CD14-positive monocyte (primary cell): ENCODE measurements around the gene ARHGAP18. TPM values are rescaled to one million over a fixed set of nuclear protein-coding genes. Genes with fewer than 3 reads are reported as not detected.

ENCODE experiments used
- DNase-seq, 3 donors: peaks; one replicate each; pipeline ENCODE4 v3.0.0-alpha.2; 2011 to 2022
- H2AFZ ChIP-seq: 2 replicates; pipeline ENCODE4 v1.6.0; 2012; ENCODE audit warnings: mild to moderate bottlenecking, low read depth, low read length, inconsistent platforms; ENCODE audit not compliant: insufficient read depth, poor library complexity, severe bottlenecking
- H3K27ac ChIP-seq, 2 donors: 1 replicate in 1 of 2; 2 replicates in 1 of 2; pipeline ENCODE4 v1.5.1; 2012 to 2013; ENCODE audit warnings: low read length in 2 of 2, control low read depth in 1 of 2, inconsistent platforms in 1 of 2, low read depth in 1 of 2, mild to moderate bottlenecking in 1 of 2
- H3K27me3 ChIP-seq, 2 donors: one replicate each; pipeline versions ENCODE4 v1.6.0 to v1.6.1; 2011 to 2013; ENCODE audit warnings: low read length in 2 of 2; ENCODE audit not compliant: control insufficient read depth in 2 of 2, insufficient read depth in 2 of 2
- H3K36me3 ChIP-seq, 2 donors: replicated peaks in 1 of 2; 1 replicate in 1 of 2; 2 replicates in 1 of 2; pipeline versions ENCODE4 v1.5.1 to v1.6.1; 2012 to 2013; ENCODE audit warnings: low read length in 2 of 2, control low read depth in 1 of 2, inconsistent platforms in 1 of 2, mild to moderate bottlenecking in 1 of 2; ENCODE audit not compliant: insufficient read depth in 2 of 2, control insufficient read depth in 1 of 2
- H3K4me1 ChIP-seq, 2 donors: 1 replicate in 1 of 2; 2 replicates in 1 of 2; pipeline versions ENCODE4 v1.5.1 to v1.6.1; 2012 to 2013; ENCODE audit warnings: low read length in 2 of 2, control low read depth in 1 of 2, inconsistent platforms in 1 of 2, mild to moderate bottlenecking in 1 of 2, moderate library complexity in 1 of 2; ENCODE audit not compliant: insufficient read depth in 2 of 2, control insufficient read depth in 1 of 2
- H3K4me2 ChIP-seq: replicated peaks from 2 replicates; pipeline ENCODE3; 2012; ENCODE audit warnings: low read length, moderate library complexity, mild to moderate bottlenecking; ENCODE audit not compliant: poor library complexity, severe bottlenecking; ENCODE audit errors: extremely low read depth
- H3K4me3 ChIP-seq, 3 experiments: fragments of 200-600 bp in 1 of 3; sonication (generic) in 1 of 3; replicated peaks in 1 of 3; 1 replicate in 2 of 3; 2 replicates in 1 of 3; pipeline ENCODE4 v1.5.1; 2011 to 2013; ENCODE audit warnings: low read length in 3 of 3, mild to moderate bottlenecking in 3 of 3, control low read depth in 2 of 3, low read depth in 2 of 3, inconsistent platforms in 1 of 3, moderate library complexity in 1 of 3
- H3K79me2 ChIP-seq: 2 replicates; pipeline ENCODE4 v1.6.0; 2012; ENCODE audit warnings: mild to moderate bottlenecking, control low read depth, inconsistent platforms, low read length, moderate library complexity; ENCODE audit not compliant: insufficient read depth
- H3K9ac ChIP-seq: 2 replicates; pipeline ENCODE4 v1.6.0; 2017; ENCODE audit warnings: low read length, mild to moderate bottlenecking; ENCODE audit not compliant: insufficient read depth, poor library complexity, severe bottlenecking
- H3K9me3 ChIP-seq, 2 donors: replicated peaks in 1 of 2; 1 replicate in 1 of 2; 2 replicates in 1 of 2; pipeline versions ENCODE4 v1.5.1 to v1.6.1; 2012 to 2013; ENCODE audit warnings: low read length in 2 of 2, control low read depth in 1 of 2; ENCODE audit not compliant: control insufficient read depth in 1 of 2, insufficient read depth in 1 of 2
- H4K20me1 ChIP-seq: 2 replicates; pipeline ENCODE4 v1.6.0; 2012; ENCODE audit warnings: mild to moderate bottlenecking, low read length, control low read depth, moderate library complexity; ENCODE audit not compliant: insufficient read depth
- H3K27ac Mint-ChIP-seq, 7 donors: one replicate each; pipeline ENCODE4 v1.8.0; 2020; ENCODE audit warnings: mild to moderate bottlenecking in 7 of 7, mixed read lengths in 7 of 7, moderate library complexity in 6 of 7, inconsistent platforms in 2 of 7
- H3K27me3 Mint-ChIP-seq, 3 donors: one replicate each; pipeline ENCODE4 v1.8.0; 2021 to 2022; ENCODE audit warnings: low read depth in 3 of 3, mild to moderate bottlenecking in 3 of 3, mixed read lengths in 3 of 3, moderate library complexity in 3 of 3, inconsistent platforms in 1 of 3
- H3K36me3 Mint-ChIP-seq, 2 donors: one replicate each; pipeline ENCODE4 v1.8.0; 2020; ENCODE audit warnings: mixed read lengths in 2 of 2, inconsistent platforms in 1 of 2, mild to moderate bottlenecking in 1 of 2
- H3K4me1 Mint-ChIP-seq: one replicate; pipeline ENCODE4 v1.8.0; 2020; ENCODE audit warnings: mild to moderate bottlenecking, mixed read lengths
- H3K4me3 Mint-ChIP-seq, 2 donors: one replicate each; pipeline ENCODE4 v1.8.0; 2020; ENCODE audit warnings: mild to moderate bottlenecking in 2 of 2, mixed read lengths in 2 of 2, moderate library complexity in 1 of 2
- H3K9me3 Mint-ChIP-seq, 7 donors: one replicate each; pipeline ENCODE4 v1.8.0; 2020 to 2022; ENCODE audit warnings: mixed read lengths in 7 of 7, mild to moderate bottlenecking in 6 of 7, moderate library complexity in 6 of 7, inconsistent platforms in 2 of 7
- WGBS: methylation state at CpG from one replicate; pipeline ENCODE4 v1.1.5; 2013; ENCODE audit warnings: missing lambda C conversion rate; ENCODE audit not compliant: insufficient coverage; 5-methylcytosine and 5-hydroxymethylcytosine counted together
- intact Hi-C, 2 donors: fragments of 100-400 bp; cut with micrococcal nuclease; formaldehyde crosslinking; loops; one replicate each; pipeline versions ENCODE4 v1.15.0 to v1.15.1; 2023
- polyA plus RNA-seq, 3 donors: library from polyadenylated mRNA; depleted of rRNA in 1 of 3; unstranded in 2 of 3; stranded (reverse) in 1 of 3; fragments of 300-500 nt in 2 of 3; fragments of >200 nt in 1 of 3; fragmentation: Illumina TruSeq in 2 of 3; gene quantifications; 1 replicate in 2 of 3; 2 replicates in 1 of 3; pipeline ENCODE4 v1.2.3, GENCODE V29; 2012 to 2021
- TF ChIP-seq, protein P1 (sequence below): fragments of 200-600 bp; IDR thresholded peaks from one replicate; pipeline ENCODE4 v1.8.0; 2022; ENCODE audit warnings: antibody characterized with exemption, mild to moderate bottlenecking

The ARHGAP18 gene
- polyA plus RNA-seq, 3 donors, result 3.7 to 5.6 (median 3.8) TPM

DNA sequence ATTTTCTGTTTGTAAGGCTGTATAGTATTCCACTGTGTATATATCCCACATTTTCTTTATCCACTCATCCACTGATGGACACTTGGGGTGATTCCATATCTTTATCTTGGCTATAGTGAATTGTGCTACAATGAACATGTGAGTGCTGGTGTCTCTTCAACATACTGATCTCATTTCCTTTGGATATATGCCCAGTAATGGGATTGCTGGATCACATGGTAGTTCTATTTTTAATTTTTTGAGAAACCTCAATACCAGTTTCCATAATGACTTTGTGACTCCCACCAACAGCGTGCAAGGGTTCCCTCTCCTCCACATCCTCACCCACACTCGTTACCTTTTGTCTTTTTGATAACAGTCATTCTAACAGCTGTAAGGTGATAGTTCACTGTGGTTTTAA, 166.0 kb downstream of the ARHGAP18 start:
- H2AFZ ChIP-seq, result no peak overlapping the region
- H3K4me3 Mint-ChIP-seq, result no peak overlapping the region
- H3K27ac Mint-ChIP-seq, result no peak overlapping the region
- TF ChIP-seq, protein P1, sequence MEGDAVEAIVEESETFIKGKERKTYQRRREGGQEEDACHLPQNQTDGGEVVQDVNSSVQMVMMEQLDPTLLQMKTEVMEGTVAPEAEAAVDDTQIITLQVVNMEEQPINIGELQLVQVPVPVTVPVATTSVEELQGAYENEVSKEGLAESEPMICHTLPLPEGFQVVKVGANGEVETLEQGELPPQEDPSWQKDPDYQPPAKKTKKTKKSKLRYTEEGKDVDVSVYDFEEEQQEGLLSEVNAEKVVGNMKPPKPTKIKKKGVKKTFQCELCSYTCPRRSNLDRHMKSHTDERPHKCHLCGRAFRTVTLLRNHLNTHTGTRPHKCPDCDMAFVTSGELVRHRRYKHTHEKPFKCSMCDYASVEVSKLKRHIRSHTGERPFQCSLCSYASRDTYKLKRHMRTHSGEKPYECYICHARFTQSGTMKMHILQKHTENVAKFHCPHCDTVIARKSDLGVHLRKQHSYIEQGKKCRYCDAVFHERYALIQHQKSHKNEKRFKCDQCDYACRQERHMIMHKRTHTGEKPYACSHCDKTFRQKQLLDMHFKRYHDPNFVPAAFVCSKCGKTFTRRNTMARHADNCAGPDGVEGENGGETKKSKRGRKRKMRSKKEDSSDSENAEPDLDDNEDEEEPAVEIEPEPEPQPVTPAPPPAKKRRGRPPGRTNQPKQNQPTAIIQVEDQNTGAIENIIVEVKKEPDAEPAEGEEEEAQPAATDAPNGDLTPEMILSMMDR, result no peak
- H3K36me3 Mint-ChIP-seq, result no peaks in the 10 kb centered on the region
- no peaks in the 10 kb centered on the region for H3K4me1 Mint-ChIP-seq
- no peak overlapping the region for H3K27ac ChIP-seq
- H3K4me2 ChIP-seq, result no peak overlapping the region
- intact Hi-C loops, result no loop called here
- H3K79me2 ChIP-seq, result no peaks in the 10 kb centered on the region
- H3K9me3 ChIP-seq, result no peaks in the 10 kb centered on the region
- no peak for DNase-seq
- no peaks in the 10 kb centered on the region for H3K36me3 ChIP-seq
- no CpG with 5 or more reads among the region's 2 CpGs for WGBS
- no peak overlapping the region for H3K9ac ChIP-seq
- no peak overlapping the region for H3K4me3 ChIP-seq
- peaks cover 0 to 6% (median 0%) of the 10 kb centered on the region in 7 donors for H3K9me3 Mint-ChIP-seq
- no peaks in the 10 kb centered on the region for H3K27me3 Mint-ChIP-seq
- no peaks in the 10 kb centered on the region for H3K27me3 ChIP-seq
- H4K20me1 ChIP-seq, result no peaks in the 10 kb centered on the region
- no peaks in the 10 kb centered on the region for H3K4me1 ChIP-seq

DNA sequence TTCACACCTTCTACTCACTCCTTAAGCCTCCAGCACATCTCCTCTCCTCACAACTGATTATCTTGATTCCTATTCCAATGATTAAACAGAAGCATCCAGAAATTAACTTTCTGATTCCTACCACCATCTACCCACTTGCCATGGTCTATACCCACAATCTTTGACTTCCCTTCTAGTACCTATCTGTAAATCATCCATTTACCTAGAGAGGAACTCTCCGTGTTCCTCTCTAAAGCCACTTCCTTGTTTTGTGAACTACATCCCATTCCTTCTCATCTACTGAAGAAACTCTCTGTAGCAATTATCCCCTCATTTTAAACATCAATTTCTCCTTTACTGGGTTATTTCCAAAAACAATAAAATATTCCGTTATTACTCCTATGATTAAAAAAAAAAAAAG, 167.3 kb downstream of the ARHGAP18 start:
- Histone ChIP-seq H3K27me3 (no peaks in the 10 kb centered on the region), H3K79me2 (no peaks in the 10 kb centered on the region), H2AFZ (no peak overlapping the region), H3K9ac (no peak overlapping the region), H3K4me1 (no peaks in the 10 kb centered on the region), H3K4me2 (no peak overlapping the region), H3K4me3 (no peak overlapping the region), H3K9me3 (no peaks in the 10 kb centered on the region), H3K27ac (no peak overlapping the region), H3K36me3 (no peaks in the 10 kb centered on the region), H4K20me1 (no peaks in the 10 kb centered on the region)
- H3K9me3 Mint-ChIP-seq, result peaks cover 0 to 4% (median 0%) of the 10 kb centered on the region in 7 donors
- H3K4me3 Mint-ChIP-seq, result no peak overlapping the region
- H3K27ac Mint-ChIP-seq, result no peak overlapping the region
- 30% methylated on average over 2 of the region's 2 CpGs for WGBS
- H3K27me3 Mint-ChIP-seq, result no peaks in the 10 kb centered on the region
- no peak for DNase-seq
- TF ChIP-seq, protein P1, result no peak
- intact Hi-C loops, result no loop called here
- H3K36me3 Mint-ChIP-seq, result no peaks in the 10 kb centered on the region
- no peaks in the 10 kb centered on the region for H3K4me1 Mint-ChIP-seq
